A549 (cell line): ENCODE results near the gene UBE2D4. TPM values are rescaled to one million over a fixed set of nuclear protein-coding genes. Genes with fewer than 3 reads are reported as not detected.
A peak's percentile ranks its signal among the peaks of the same experiment; 100 is the strongest.

Experiments
- ATOH8 ChIP-seq: fragments of 250-450 bp; sonication (Bioruptor Pico); IDR thresholded peaks from 2 replicates; pipeline ENCODE4 v1.5.0; 2020; ENCODE audit warnings: low read depth, mild to moderate bottlenecking, moderate library complexity
- CBX8 ChIP-seq: fragments of 200-600 bp; sonication (generic); IDR thresholded peaks from 2 replicates; pipeline ENCODE4 v1.6.1; 2016
- CTCF ChIP-seq: fragments of >200 bp; sonication (Bioruptor Twin); formaldehyde crosslinking; IDR thresholded peaks from 3 replicates; pipeline ENCODE4 v1.5.1; 2016
- E2F6 ChIP-seq: IDR thresholded peaks from 2 replicates; pipeline ENCODE4 v1.6.1; 2012; ENCODE audit warnings: low read depth, borderline replicate concordance
- ELK1 ChIP-seq: fragments of 150-350 bp; IDR thresholded peaks from 2 replicates; pipeline ENCODE4 v1.6.1; 2014; ENCODE audit warnings: low read depth, mild to moderate bottlenecking, low read length
- ESRRA ChIP-seq: fragments of 150-350 bp; IDR thresholded peaks from 2 replicates; pipeline ENCODE4 v1.6.1; 2014; ENCODE audit warnings: mild to moderate bottlenecking, low read length, borderline replicate concordance
- FOSL2 ChIP-seq, 2 experiments: fragments of 450-650 bp in 1 of 2; fragments of >200 bp in 1 of 2; sonication (Bioruptor Twin) in 1 of 2; formaldehyde crosslinking; IDR thresholded peaks; 2 replicates each; pipeline versions ENCODE4 v1.5.0 to v1.6.1; 2016 to 2020; ENCODE audit warnings: mild to moderate bottlenecking in 1 of 2, moderate library complexity in 1 of 2
- GATA3 ChIP-seq: IDR thresholded peaks from 2 replicates; pipeline ENCODE4 v1.6.1; 2012; ENCODE audit warnings: borderline replicate concordance
- HDAC2 ChIP-seq: fragments of 200-600 bp; sonication (generic); IDR thresholded peaks from 2 replicates; pipeline ENCODE4 v1.6.1; 2016
- HES2 ChIP-seq: fragments of >200 bp; sonication (Bioruptor Twin); formaldehyde crosslinking; IDR thresholded peaks from 2 replicates; pipeline ENCODE4 v1.6.1; 2016
- HOXA7 ChIP-seq: fragments of 250-450 bp; sonication (Bioruptor Pico); IDR thresholded peaks from 2 replicates; pipeline ENCODE4 v1.5.0; 2020; ENCODE audit warnings: mild to moderate bottlenecking, moderate library complexity
- HOXB13 ChIP-seq: fragments of 250-450 bp; sonication (Bioruptor Pico); IDR thresholded peaks from 2 replicates; pipeline ENCODE4 v1.5.0; 2020; ENCODE audit warnings: low read depth, mild to moderate bottlenecking, moderate library complexity
- KDM1A ChIP-seq: fragments of 200-600 bp; sonication (generic); IDR thresholded peaks from 2 replicates; pipeline ENCODE4 v1.6.1; 2016; ENCODE audit warnings: low read depth, mild to moderate bottlenecking
- REST ChIP-seq: fragments of 200-600 bp; sonication (generic); IDR thresholded peaks from 2 replicates; pipeline ENCODE4 v1.6.1; 2016; ENCODE audit warnings: antibody characterized with exemption, mild to moderate bottlenecking, moderate library complexity
- RFX5 ChIP-seq: fragments of 450-650 bp; IDR thresholded peaks from 2 replicates; pipeline ENCODE4 v1.7.1; 2014; ENCODE audit warnings: antibody characterized with exemption, mild to moderate bottlenecking, moderate library complexity
- RNF2 ChIP-seq: fragments of 200-600 bp; sonication (generic); IDR thresholded peaks from 2 replicates; pipeline ENCODE4 v1.6.1; 2016; ENCODE audit warnings: low read depth, mild to moderate bottlenecking, antibody characterized with exemption, moderate library complexity, borderline replicate concordance
- TFCP2L1 ChIP-seq: fragments of 250-450 bp; sonication (Bioruptor Pico); IDR thresholded peaks from 2 replicates; pipeline ENCODE4 v1.5.0; 2021; ENCODE audit warnings: mild to moderate bottlenecking
- USF2 ChIP-seq: fragments of 450-650 bp; IDR thresholded peaks from 2 replicates; pipeline ENCODE4 v1.6.1; 2014; ENCODE audit warnings: antibody characterized with exemption
- ZC3H11A ChIP-seq: fragments of 450-650 bp; IDR thresholded peaks from 2 replicates; pipeline ENCODE4 v1.6.1; 2014; ENCODE audit warnings: antibody characterized with exemption, mild to moderate bottlenecking
- ZSCAN20 ChIP-seq: fragments of 250-450 bp; sonication (Bioruptor Pico); IDR thresholded peaks from 2 replicates; pipeline ENCODE4 v1.8.0; 2022; ENCODE audit warnings: mild to moderate bottlenecking, moderate library complexity
- polyA plus RNA-seq, 4 experiments: library from polyadenylated mRNA; depleted of rRNA in 3 of 4; stranded (reverse); fragments of >200 nt; fragmentation: RNase III in 1 of 4; extraction: RNeasy Plus Mini Kit Qiagen cat#74134 plus additional on column Dnase treatment in 1 of 4; gene quantifications; 2 replicates in 3 of 4; 3 replicates in 1 of 4; pipeline ENCODE4 v1.2.3, GENCODE V29; 2011 to 2017

UBE2D4 gene
- polyA plus RNA-seq, 2 of the 4 experiments (the other 2 are of a cell fraction), result 8.4 to 14.0 TPM

- TF ChIP-seq REST, result peak; percentile 38; the same call in 1 of the 2 replicates
- peak; percentile 74 for TF ChIP-seq USF2
- no peak for TF ChIP-seq ZC3H11A
- TF ChIP-seq HOXA7 (CRISPR knock-in tag), result no peak
- peak; percentile 77 for TF ChIP-seq ATOH8 (CRISPR knock-in tag)
- TF ChIP-seq HDAC2, result no peak
- no peak for TF ChIP-seq CTCF
- 0 out of 2 replicates have a peak, but pooled peaks have one; percentile 28 for TF ChIP-seq ZSCAN20 (CRISPR knock-in tag)
- no peak for TF ChIP-seq GATA3
- TF ChIP-seq E2F6, result peak; percentile 85
- no peak for TF ChIP-seq ESRRA
- no peak for TF ChIP-seq RFX5
- TF ChIP-seq RNF2, result no peak
- TF ChIP-seq CBX8, result no peak
- TF ChIP-seq TFCP2L1 (CRISPR knock-in tag), result peak; percentile 13; the same call in 1 of the 2 replicates
- peak; percentile 79; the same call in 1 of the 2 replicates for TF ChIP-seq HOXB13 (CRISPR knock-in tag)
- no peak for TF ChIP-seq KDM1A
- no peak for TF ChIP-seq FOSL2 (IDR thresholded peaks at IDR 0.05)
- no peak for TF ChIP-seq FOSL2 (CRISPR knock-in tag; IDR thresholded peaks at IDR 0.05)
- TF ChIP-seq ELK1, result no peak
- TF ChIP-seq HES2, result no peak
Observed at GRCh38 chr7:43925984-43926797, at the start of gene UBE2D4 (continued).
